Liver (tissue), 9 donors: ENCODE measurements around the gene TMEM184A. TPM values are rescaled to one million over a fixed set of nuclear protein-coding genes. Genes with fewer than 3 reads are reported as not detected.

Source experiments
- DNase-seq: peaks from one replicate; pipeline ENCODE4 v3.0.0-alpha.2; 2017; ENCODE audit warnings: low spot score
- H3K27ac ChIP-seq, 2 donors: one replicate each; pipeline ENCODE4 v1.7.0; 2013; ENCODE audit warnings: inconsistent platforms in 2 of 2, low read length in 2 of 2, control low read depth in 1 of 2, low read depth in 1 of 2, mild to moderate bottlenecking in 1 of 2
- H3K27me3 ChIP-seq, 4 donors: one replicate each; pipeline versions ENCODE4 v1.6.1 to v1.7.0; 2013; ENCODE audit warnings: low read length in 3 of 4, inconsistent platforms in 1 of 4, mild to moderate bottlenecking in 1 of 4, moderate library complexity in 1 of 4; ENCODE audit not compliant: control insufficient read depth in 4 of 4, insufficient read depth in 4 of 4
- H3K36me3 ChIP-seq, 4 donors: one replicate each; pipeline versions ENCODE4 v1.6.1 to v1.7.0; 2013; ENCODE audit warnings: low read length in 3 of 4, mild to moderate bottlenecking in 3 of 4, low read depth in 1 of 4, moderate library complexity in 1 of 4; ENCODE audit not compliant: control insufficient read depth in 4 of 4, insufficient read depth in 3 of 4
- H3K4me1 ChIP-seq, 4 donors: one replicate each; pipeline versions ENCODE4 v1.6.1 to v1.7.0; 2013; ENCODE audit warnings: low read length in 3 of 4, mild to moderate bottlenecking in 3 of 4, moderate library complexity in 1 of 4; ENCODE audit not compliant: control insufficient read depth in 4 of 4, insufficient read depth in 4 of 4
- H3K4me3 ChIP-seq, 3 donors: one replicate each; pipeline versions ENCODE4 v1.6.1 to v1.7.0; 2013; ENCODE audit warnings: low read length in 3 of 3, control low read depth in 1 of 3, low read depth in 1 of 3, mild to moderate bottlenecking in 1 of 3
- H3K9ac ChIP-seq, 2 donors: one replicate each; pipeline ENCODE4 v1.7.0; 2013; ENCODE audit warnings: low read length in 2 of 2, mild to moderate bottlenecking in 2 of 2, moderate library complexity in 2 of 2, control low read depth in 1 of 2, low read depth in 1 of 2
- H3K9me3 ChIP-seq, 4 donors: one replicate each; pipeline versions ENCODE4 v1.6.1 to v1.7.0; 2013; ENCODE audit warnings: low read length in 3 of 4; ENCODE audit not compliant: control insufficient read depth in 4 of 4
- ATF3 ChIP-seq: IDR thresholded peaks from 2 replicates; pipeline ENCODE4 v1.6.1; 2016; ENCODE audit warnings: antibody characterized with exemption
- EGR1 ChIP-seq, 2 donors: IDR thresholded peaks; 2 replicates each; pipeline ENCODE4 v1.6.1; 2016 to 2018; ENCODE audit warnings: antibody characterized with exemption in 2 of 2, low read depth in 2 of 2
- FOXA1 ChIP-seq: IDR thresholded peaks from 2 replicates; pipeline ENCODE4 v1.6.1; 2016; ENCODE audit warnings: antibody characterized with exemption
- FOXA2 ChIP-seq: IDR thresholded peaks from 2 replicates; pipeline ENCODE4 v1.6.1; 2016; ENCODE audit warnings: antibody characterized with exemption
- GABPA ChIP-seq, 2 donors: IDR thresholded peaks in 1 of 2; conservative IDR thresholded peaks in 1 of 2; 2 replicates each; pipeline ENCODE4 v1.6.1; 2016; ENCODE audit warnings: antibody characterized with exemption in 2 of 2, mild to moderate bottlenecking in 1 of 2, moderate library complexity in 1 of 2
- HNF4A ChIP-seq, 2 donors: conservative IDR thresholded peaks; 2 replicates each; pipeline ENCODE4 v1.6.1; 2016; ENCODE audit warnings: antibody characterized with exemption in 2 of 2, mild to moderate bottlenecking in 2 of 2
- HNF4G ChIP-seq: IDR thresholded peaks from 2 replicates; pipeline ENCODE4 v1.6.1; 2016; ENCODE audit warnings: antibody characterized with exemption
- JUND ChIP-seq, 2 donors: IDR thresholded peaks; 2 replicates each; pipeline ENCODE4 v1.6.1; 2016; ENCODE audit warnings: antibody characterized with exemption in 2 of 2
- NR2F2 ChIP-seq: IDR thresholded peaks from 2 replicates; pipeline ENCODE4 v1.6.1; 2016; ENCODE audit warnings: antibody characterized with exemption
- RAD21 ChIP-seq, 2 donors: IDR thresholded peaks; 2 replicates each; pipeline ENCODE4 v1.6.1; 2016; ENCODE audit warnings: antibody characterized with exemption in 2 of 2, mild to moderate bottlenecking in 2 of 2
- RXRA ChIP-seq, 2 donors: IDR thresholded peaks; 2 replicates each; pipeline ENCODE4 v1.6.1; 2017 to 2018; ENCODE audit warnings: antibody characterized with exemption in 2 of 2, mild to moderate bottlenecking in 1 of 2
- SP1 ChIP-seq: IDR thresholded peaks from 2 replicates; pipeline ENCODE4 v1.6.1; 2018; ENCODE audit warnings: antibody characterized with exemption, mild to moderate bottlenecking
- TAF1 ChIP-seq: conservative IDR thresholded peaks from 2 replicates; pipeline ENCODE4 v1.6.1; 2016; ENCODE audit warnings: antibody characterized with exemption, mild to moderate bottlenecking
- YY1 ChIP-seq: IDR thresholded peaks from 2 replicates; pipeline ENCODE4 v1.6.1; 2016; ENCODE audit warnings: antibody characterized with exemption, mild to moderate bottlenecking
- ZBTB33 ChIP-seq: IDR thresholded peaks from 2 replicates; pipeline ENCODE4 v1.6.1; 2016; ENCODE audit warnings: antibody characterized with exemption
- whole genome bisulfite sequencing: extraction: QIAGEN DNeasy Blood & Tissue Kit; methylation state at CpG from one replicate; pipeline ENCODE4 v1.1.7; 2013; 5-methylcytosine and 5-hydroxymethylcytosine counted together
- polyA plus RNA-seq, 2 donors: library from polyadenylated mRNA; stranded (reverse) in 1 of 2; unstranded in 1 of 2; fragments of 200-250 nt in 1 of 2; fragments of >200 nt in 1 of 2; fragmentation: Nextera tagmentation in 1 of 2; extraction: Ambion mirVana in 1 of 2; gene quantifications; one replicate each; pipeline versions ENCODE4 v1.2.1 to v1.2.3, GENCODE V29; 2013 to 2015
- total RNA-seq, 2 donors: library from RNA; depleted of rRNA; stranded (reverse); fragments of >200 nt; gene quantifications; one replicate each; pipeline ENCODE4 v1.2.3, GENCODE V29; 2014
- TF ChIP-seq, protein P1 (sequence below): IDR thresholded peaks from 2 replicates; pipeline ENCODE4 v1.6.1; 2016; ENCODE audit warnings: antibody characterized with exemption, mild to moderate bottlenecking
- TF ChIP-seq, protein P2 (sequence below): fragments of 150-350 bp; IDR thresholded peaks from 2 replicates; pipeline ENCODE4 v1.5.1; 2017; ENCODE audit warnings: improper control_type of control experiment, low read depth, low read length; ENCODE audit not compliant: missing input control
- TF ChIP-seq, protein P3 (sequence below): IDR thresholded peaks from 2 replicates; pipeline ENCODE4 v1.6.1; 2016; ENCODE audit warnings: antibody characterized with exemption
- donor health status: healthy.
- donor health status: healthy.
- donor health status: healthy.
- donor health status: healthy.
- donor health status: healthy.

Gene TMEM184A
- total and polyA plus RNA-seq, 4 donors = 1.6 to 12.6 (median 11.4) TPM

DNA sequence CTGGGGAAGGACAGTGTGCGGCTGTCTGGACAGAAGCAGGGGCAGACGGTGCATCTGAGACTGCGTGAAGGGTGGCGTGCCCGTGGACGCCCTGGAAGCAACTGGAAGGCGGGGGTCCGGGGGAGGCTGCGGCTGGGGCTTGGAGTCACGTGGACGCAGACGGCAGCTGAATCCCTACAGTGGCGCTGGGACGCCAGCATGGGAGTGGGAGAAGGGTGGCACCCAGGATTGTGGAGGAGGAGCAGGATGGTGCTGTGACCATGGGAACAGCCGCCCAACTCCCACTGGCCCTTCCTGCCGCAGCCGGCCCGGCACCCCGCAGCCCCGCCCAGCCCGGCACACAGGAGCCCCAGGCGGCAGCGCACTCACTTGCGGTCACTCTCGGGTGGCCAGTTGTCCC lies 61.6 kb downstream of the TMEM184A start:
- Histone ChIP-seq H3K4me3 (no peak overlapping the region), H3K36me3 (peaks cover 10 to 72% (median 24%) of the 10 kb centered on the region in 4 donors), H3K27me3 (no peaks in the 10 kb centered on the region), H3K9ac (no peak overlapping the region), H3K27ac (no peak overlapping the region), H3K9me3 (no peaks in the 10 kb centered on the region), H3K4me1 (no peaks in the 10 kb centered on the region)
- WGBS = 93% methylated on average over 25 of the region's 25 CpGs
- TF ChIP-seq TAF1 (no peak), YY1 (no peak), RAD21 (IDR thresholded peaks at IDR 0.05) (no peak)
- TF ChIP-seq, protein P1, sequence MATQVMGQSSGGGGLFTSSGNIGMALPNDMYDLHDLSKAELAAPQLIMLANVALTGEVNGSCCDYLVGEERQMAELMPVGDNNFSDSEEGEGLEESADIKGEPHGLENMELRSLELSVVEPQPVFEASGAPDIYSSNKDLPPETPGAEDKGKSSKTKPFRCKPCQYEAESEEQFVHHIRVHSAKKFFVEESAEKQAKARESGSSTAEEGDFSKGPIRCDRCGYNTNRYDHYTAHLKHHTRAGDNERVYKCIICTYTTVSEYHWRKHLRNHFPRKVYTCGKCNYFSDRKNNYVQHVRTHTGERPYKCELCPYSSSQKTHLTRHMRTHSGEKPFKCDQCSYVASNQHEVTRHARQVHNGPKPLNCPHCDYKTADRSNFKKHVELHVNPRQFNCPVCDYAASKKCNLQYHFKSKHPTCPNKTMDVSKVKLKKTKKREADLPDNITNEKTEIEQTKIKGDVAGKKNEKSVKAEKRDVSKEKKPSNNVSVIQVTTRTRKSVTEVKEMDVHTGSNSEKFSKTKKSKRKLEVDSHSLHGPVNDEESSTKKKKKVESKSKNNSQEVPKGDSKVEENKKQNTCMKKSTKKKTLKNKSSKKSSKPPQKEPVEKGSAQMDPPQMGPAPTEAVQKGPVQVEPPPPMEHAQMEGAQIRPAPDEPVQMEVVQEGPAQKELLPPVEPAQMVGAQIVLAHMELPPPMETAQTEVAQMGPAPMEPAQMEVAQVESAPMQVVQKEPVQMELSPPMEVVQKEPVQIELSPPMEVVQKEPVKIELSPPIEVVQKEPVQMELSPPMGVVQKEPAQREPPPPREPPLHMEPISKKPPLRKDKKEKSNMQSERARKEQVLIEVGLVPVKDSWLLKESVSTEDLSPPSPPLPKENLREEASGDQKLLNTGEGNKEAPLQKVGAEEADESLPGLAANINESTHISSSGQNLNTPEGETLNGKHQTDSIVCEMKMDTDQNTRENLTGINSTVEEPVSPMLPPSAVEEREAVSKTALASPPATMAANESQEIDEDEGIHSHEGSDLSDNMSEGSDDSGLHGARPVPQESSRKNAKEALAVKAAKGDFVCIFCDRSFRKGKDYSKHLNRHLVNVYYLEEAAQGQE = no peak
- TF ChIP-seq, protein P2, sequence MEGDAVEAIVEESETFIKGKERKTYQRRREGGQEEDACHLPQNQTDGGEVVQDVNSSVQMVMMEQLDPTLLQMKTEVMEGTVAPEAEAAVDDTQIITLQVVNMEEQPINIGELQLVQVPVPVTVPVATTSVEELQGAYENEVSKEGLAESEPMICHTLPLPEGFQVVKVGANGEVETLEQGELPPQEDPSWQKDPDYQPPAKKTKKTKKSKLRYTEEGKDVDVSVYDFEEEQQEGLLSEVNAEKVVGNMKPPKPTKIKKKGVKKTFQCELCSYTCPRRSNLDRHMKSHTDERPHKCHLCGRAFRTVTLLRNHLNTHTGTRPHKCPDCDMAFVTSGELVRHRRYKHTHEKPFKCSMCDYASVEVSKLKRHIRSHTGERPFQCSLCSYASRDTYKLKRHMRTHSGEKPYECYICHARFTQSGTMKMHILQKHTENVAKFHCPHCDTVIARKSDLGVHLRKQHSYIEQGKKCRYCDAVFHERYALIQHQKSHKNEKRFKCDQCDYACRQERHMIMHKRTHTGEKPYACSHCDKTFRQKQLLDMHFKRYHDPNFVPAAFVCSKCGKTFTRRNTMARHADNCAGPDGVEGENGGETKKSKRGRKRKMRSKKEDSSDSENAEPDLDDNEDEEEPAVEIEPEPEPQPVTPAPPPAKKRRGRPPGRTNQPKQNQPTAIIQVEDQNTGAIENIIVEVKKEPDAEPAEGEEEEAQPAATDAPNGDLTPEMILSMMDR = no peak
- DNase-seq = no peak

DNA sequence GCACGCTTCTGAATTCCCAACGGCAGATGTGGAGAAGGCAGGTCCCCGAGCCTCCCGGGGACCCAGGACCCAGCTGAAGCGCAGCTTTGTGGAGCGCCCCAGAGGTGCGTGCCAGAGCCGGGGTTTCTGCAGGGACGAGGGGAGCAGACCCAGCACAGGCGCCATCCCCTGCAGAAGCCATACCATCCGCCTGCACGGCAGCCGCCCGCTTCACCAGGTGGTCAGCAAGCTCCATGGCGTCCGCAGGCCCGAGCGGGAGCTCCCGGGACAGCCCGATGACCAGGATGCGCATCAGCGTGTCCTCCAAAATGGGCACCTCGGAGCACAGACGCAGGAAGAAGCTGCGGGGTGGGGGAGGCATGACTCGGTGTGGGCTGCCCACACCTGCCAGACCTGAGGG lies 62.4 kb downstream of the TMEM184A start:
- H3K9ac ChIP-seq = no peak overlapping the region
- TF ChIP-seq YY1 = no peak
- TF ChIP-seq TAF1 = no peak
- TF ChIP-seq HNF4G = no peak
- TF ChIP-seq SP1 = no peak
- no peak for TF ChIP-seq ZBTB33
- TF ChIP-seq HNF4A (conservative IDR thresholded peaks at IDR 0.05) = no peak
- TF ChIP-seq GABPA (IDR thresholded peaks at IDR 0.05 in 1 of 2, conservative IDR thresholded peaks at IDR 0.05 in 1 of 2) = no peak
- no peak for TF ChIP-seq FOXA2
- no peak for TF ChIP-seq JUND (IDR thresholded peaks at IDR 0.05)
- TF ChIP-seq, protein P1 = no peak
- TF ChIP-seq ATF3 = no peak
- TF ChIP-seq, protein P3, sequence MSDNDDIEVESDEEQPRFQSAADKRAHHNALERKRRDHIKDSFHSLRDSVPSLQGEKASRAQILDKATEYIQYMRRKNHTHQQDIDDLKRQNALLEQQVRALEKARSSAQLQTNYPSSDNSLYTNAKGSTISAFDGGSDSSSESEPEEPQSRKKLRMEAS = no peak
- TF ChIP-seq EGR1 (IDR thresholded peaks at IDR 0.05; ENCODE audit: low read depth in 2 of 2) = no peak
- no peak for TF ChIP-seq RXRA (IDR thresholded peaks at IDR 0.05)
- TF ChIP-seq RAD21 (IDR thresholded peaks at IDR 0.05) = no peak
- TF ChIP-seq FOXA1 = no peak
- TF ChIP-seq NR2F2 = no peak
- TF ChIP-seq, protein P2 = no peak
- H3K36me3 ChIP-seq = peaks cover 8 to 76% (median 26%) of the 10 kb centered on the region in 4 donors
- H3K27ac ChIP-seq = no peak overlapping the region
- no peaks in the 10 kb centered on the region for H3K27me3 ChIP-seq
- no peak for DNase-seq
- H3K9me3 ChIP-seq = no peaks in the 10 kb centered on the region
- H3K4me3 ChIP-seq = no peak overlapping the region
- H3K4me1 ChIP-seq = no peaks in the 10 kb centered on the region
- WGBS = 97% methylated on average over 26 of the region's 26 CpGs
